Coronary artery (tissue), 2 donors: ENCODE measurements around the gene SPTBN1.
A peak's percentile ranks its signal among the peaks of the same experiment; 100 is the strongest.

Source experiments
- DNase-seq: peaks from one replicate; pipeline ENCODE4 v3.0.0-alpha.2; 2017; ENCODE audit warnings: low spot score
- H3K27ac ChIP-seq, 2 donors: fragments of 200-600 bp; sonication (generic); one replicate each; pipeline ENCODE4 v1.5.1; 2016 to 2019
- H3K4me3 ChIP-seq: fragments of 200-600 bp; sonication (generic); 2 replicates; pipeline ENCODE4 v1.5.1; 2016; ENCODE audit warnings: mild to moderate bottlenecking, moderate library complexity
- CTCF ChIP-seq: fragments of 200-600 bp; sonication (generic); IDR thresholded peaks from one replicate; pipeline ENCODE4 v1.5.1; 2019; ENCODE audit warnings: antibody characterized with exemption

Gene SPTBN1

GRCh38 chr2:54534625-54535024 is 78.5 kb downstream of the SPTBN1 start:
- H3K27ac ChIP-seq, result no peak overlapping the region
- DNase-seq, result no peak
- no peak for TF ChIP-seq CTCF
- no peak overlapping the region for H3K4me3 ChIP-seq

GRCh38 chr2:54535599-54536195 is 79.6 kb downstream of the SPTBN1 start:
- H3K27ac ChIP-seq, result no peak overlapping the region
- DNase-seq, result no peak
- no peak for TF ChIP-seq CTCF
- no peak overlapping the region for H3K4me3 ChIP-seq

GRCh38 chr2:54536720-54537119 is 80.6 kb downstream of the SPTBN1 start:
- Histone ChIP-seq H3K27ac (no peak overlapping the region), H3K4me3 (no peak overlapping the region)
- no peak for DNase-seq
- TF ChIP-seq CTCF, result no peak

GRCh38 chr2:54538537-54538936 is 82.4 kb downstream of the SPTBN1 start:
- TF ChIP-seq CTCF, result no peak
- H3K4me3 ChIP-seq, result no peak overlapping the region
- no peak for DNase-seq
- H3K27ac ChIP-seq, result no peak overlapping the region

GRCh38 chr2:54539683-54540082 is 83.6 kb downstream of the SPTBN1 start:
- no peak for TF ChIP-seq CTCF

GRCh38 chr2:54540194-54540593 is 84.1 kb downstream of the SPTBN1 start:
- H3K27ac ChIP-seq, result peak overlapping the region in 1 of 2 donors; percentile 25
- no peak for DNase-seq
- no peak for TF ChIP-seq CTCF
- H3K4me3 ChIP-seq, result no peak overlapping the region

More at GRCh38 chr2:54539683-54540082, 83.6 kb downstream of the SPTBN1 start:
- peak overlapping the region in 1 of 2 donors; percentile 25 for H3K27ac ChIP-seq
- no peak for DNase-seq
- no peak overlapping the region for H3K4me3 ChIP-seq

GRCh38 chr2:54541995-54542394 is 85.9 kb downstream of the SPTBN1 start:
- no peak overlapping the region for H3K4me3 ChIP-seq
- TF ChIP-seq CTCF, result no peak

More at GRCh38 chr2:54541995-54542394, 85.9 kb downstream of the SPTBN1 start:
- no peak overlapping the region for H3K27ac ChIP-seq
- DNase-seq, result no peak
